MCF 10A (cell line): Measurements from ENCODE around the gene TBATA. TPM values are rescaled to one million over a fixed set of nuclear protein-coding genes. Genes with fewer than 3 reads are reported as not detected.
A peak's percentile ranks its signal among the peaks of the same experiment; 100 is the strongest.

Source experiments
- BruUV-seq: library from RNA; stranded (reverse); fragments of 400-500 nt; replicated peaks from 2 replicates; lab custom pipeline; 2021; lab: Mats Ljungman, UMichigan
- CTCF ChIA-PET: fragments of 300-600 bp; sonication (Branson Sonifier 250); formaldehyde crosslinking; extraction: SDS; loops from one replicate; lab custom pipeline; 2021; ENCODE audit warnings: antibody characterized with exemption, inconsistent platforms; lab: Yijun Ruan, JAX
- POLR2A ChIA-PET: fragments of 300-600, 350-650 bp; sonication (Branson Sonifier 250); formaldehyde crosslinking; extraction: SDS; loops from one replicate; lab custom pipeline; 2020; ENCODE audit warnings: antibody characterized with exemption, inconsistent platforms; lab: Yijun Ruan, JAX
- DNase-seq: peaks from one replicate; pipeline ENCODE4 v3.0.0-alpha.2; 2018; ENCODE audit not compliant: unreplicated experiment
- H3K27ac Mint-ChIP-seq: one replicate; pipeline ENCODE4 v1.8.0; 2022; ENCODE audit warnings: mild to moderate bottlenecking, low read depth, mixed read lengths; ENCODE audit not compliant: unreplicated experiment
- H3K27me3 Mint-ChIP-seq: one replicate; pipeline ENCODE4 v1.8.0; 2022; ENCODE audit warnings: mixed read lengths; ENCODE audit not compliant: insufficient read depth, unreplicated experiment
- H3K36me3 Mint-ChIP-seq: one replicate; pipeline ENCODE4 v1.8.0; 2022; ENCODE audit warnings: mild to moderate bottlenecking, moderate library complexity, mixed read lengths; ENCODE audit not compliant: insufficient read depth, unreplicated experiment
- H3K4me1 Mint-ChIP-seq: one replicate; pipeline ENCODE4 v1.8.0; 2022; ENCODE audit warnings: mixed read lengths; ENCODE audit not compliant: insufficient read depth, unreplicated experiment
- H3K4me3 Mint-ChIP-seq: one replicate; pipeline ENCODE4 v1.8.0; 2022; ENCODE audit warnings: mild to moderate bottlenecking, moderate library complexity, mixed read lengths; ENCODE audit not compliant: unreplicated experiment
- H3K9me3 Mint-ChIP-seq: one replicate; pipeline ENCODE4 v1.8.0; 2022; ENCODE audit warnings: mixed read lengths; ENCODE audit not compliant: unreplicated experiment
- CTCF ChIP-seq: fragments of 200-600 bp; IDR thresholded peaks from one replicate; pipeline ENCODE4 v1.8.0; 2022; ENCODE audit warnings: antibody characterized with exemption, mild to moderate bottlenecking; ENCODE audit not compliant: unreplicated experiment
- intact Hi-C: fragments of 100-400 bp; cut with micrococcal nuclease; formaldehyde crosslinking; loops from 2 replicates; pipeline ENCODE4 v1.14.1; 2022
- total RNA-seq: library from RNA; stranded (reverse); gene quantifications from 2 replicates; pipeline ENCODE4 v1.2.3, GENCODE V29; 2022

TBATA gene
- total RNA-seq, 1 experiment from 2014 or later, result not detected

- CTCF ChIA-PET, result interaction anchor here (0.6 to 6.8 kb wide), 12 partner anchors 9 to 1244 kb away, joined by 3 to 95 read pairs (median 4); no protein-coding TSS in a partner anchor
- TF ChIP-seq CTCF, result no peak
- intact Hi-C loops, result no loop called here
- no TSS peak for BruUV-seq
- peaks cover 11% of the 10 kb centered on the region for H3K4me1 Mint-ChIP-seq
- POLR2A ChIA-PET, result interaction anchor here (1.0 kb wide), 1 partner anchor 214 kb away, joined by 3 read pairs; no protein-coding TSS in a partner anchor
- DNase-seq, result no peak
- no peak overlapping the region for H3K27ac Mint-ChIP-seq
- no peaks in the 10 kb centered on the region for H3K27me3 Mint-ChIP-seq
- H3K9me3 Mint-ChIP-seq, result peaks cover 6% of the 10 kb centered on the region
- no peak overlapping the region for H3K4me3 Mint-ChIP-seq
- H3K36me3 Mint-ChIP-seq, result no peaks in the 10 kb centered on the region
Observed at GRCh38 chr10:70760271-70760787, 24.8 kb downstream of the TBATA start.

- no peak overlapping the region for H3K27ac Mint-ChIP-seq
- POLR2A ChIA-PET, result interaction anchor here (1.0 kb wide), 1 partner anchor 213 kb away, joined by 3 read pairs; no protein-coding TSS in a partner anchor
- TF ChIP-seq CTCF, result no peak
- peak; percentile 79 for DNase-seq
- intact Hi-C loops, result loop anchor here (1.0 to 10.0 kb wide), 7 partner anchors 65 to 299 kb away; partner anchors contain the start of gene ADAMTS14
- H3K27me3 Mint-ChIP-seq, result no peaks in the 10 kb centered on the region
- peaks cover 16% of the 10 kb centered on the region for H3K4me1 Mint-ChIP-seq
- no peak overlapping the region for H3K4me3 Mint-ChIP-seq
- H3K36me3 Mint-ChIP-seq, result no peaks in the 10 kb centered on the region
- H3K9me3 Mint-ChIP-seq, result peaks cover under 1% of the 10 kb centered on the region
- CTCF ChIA-PET, result interaction anchor here (0.6 to 6.8 kb wide), 27 partner anchors 8 to 541 kb away, joined by 3 to 95 read pairs (median 4); no protein-coding TSS in a partner anchor
- BruUV-seq, result no TSS peak
Observed at GRCh38 chr10:70759781-70760180, 25.4 kb downstream of the TBATA start.

GRCh38 chr10:70758757-70759514 lies 26.2 kb downstream of the TBATA start:
- H3K27ac Mint-ChIP-seq, result no peak overlapping the region
- no peak overlapping the region for H3K4me3 Mint-ChIP-seq
- ChIA-PET CTCF (interaction anchor here (0.5 to 6.8 kb wide), 45 partner anchors 10 to 925 kb away, joined by 3 to 95 read pairs (median 4); no protein-coding TSS in a partner anchor), POLR2A (no interaction called here)
- intact Hi-C loops, result loop anchor here (1.0 to 10.0 kb wide), 7 partner anchors 64 to 298 kb away; partner anchors contain the start of gene ADAMTS14
- H3K9me3 Mint-ChIP-seq, result no peaks in the 10 kb centered on the region
- TF ChIP-seq CTCF, result peak; percentile 66
- peaks cover 24% of the 10 kb centered on the region for H3K4me1 Mint-ChIP-seq
- no TSS peak for BruUV-seq
- H3K36me3 Mint-ChIP-seq, result no peaks in the 10 kb centered on the region
- no peaks in the 10 kb centered on the region for H3K27me3 Mint-ChIP-seq
- DNase-seq, result peak; percentile 82

GRCh38 chr10:70757856-70758255 lies 27.3 kb downstream of the TBATA start:
- Mint-ChIP-seq H3K4me1 (peaks cover 24% of the 10 kb centered on the region), H3K36me3 (no peaks in the 10 kb centered on the region), H3K4me3 (no peak overlapping the region), H3K27me3 (no peaks in the 10 kb centered on the region), H3K27ac (no peak overlapping the region), H3K9me3 (no peaks in the 10 kb centered on the region)
- no TSS peak for BruUV-seq
- POLR2A ChIA-PET, result no interaction called here
- CTCF ChIA-PET, result interaction anchor here (0.6 to 6.8 kb wide), 5 partner anchors 13 to 207 kb away, joined by 3 to 95 read pairs (median 3); no protein-coding TSS in a partner anchor
- DNase-seq, result no peak
- no peak for TF ChIP-seq CTCF
- intact Hi-C loops, result loop anchor here (2.0 to 10.0 kb wide), 3 partner anchors 63 to 297 kb away; partner anchors contain the start of gene ADAMTS14
